ENCODE data around the gene CYP26C1. TPM values are rescaled to one million over a fixed set of nuclear protein-coding genes. Genes with fewer than 3 reads are reported as not detected.

CYP26C1 gene, protein sequence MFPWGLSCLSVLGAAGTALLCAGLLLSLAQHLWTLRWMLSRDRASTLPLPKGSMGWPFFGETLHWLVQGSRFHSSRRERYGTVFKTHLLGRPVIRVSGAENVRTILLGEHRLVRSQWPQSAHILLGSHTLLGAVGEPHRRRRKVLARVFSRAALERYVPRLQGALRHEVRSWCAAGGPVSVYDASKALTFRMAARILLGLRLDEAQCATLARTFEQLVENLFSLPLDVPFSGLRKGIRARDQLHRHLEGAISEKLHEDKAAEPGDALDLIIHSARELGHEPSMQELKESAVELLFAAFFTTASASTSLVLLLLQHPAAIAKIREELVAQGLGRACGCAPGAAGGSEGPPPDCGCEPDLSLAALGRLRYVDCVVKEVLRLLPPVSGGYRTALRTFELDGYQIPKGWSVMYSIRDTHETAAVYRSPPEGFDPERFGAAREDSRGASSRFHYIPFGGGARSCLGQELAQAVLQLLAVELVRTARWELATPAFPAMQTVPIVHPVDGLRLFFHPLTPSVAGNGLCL
- under 1 TPM in 1 of 3 donors, not detected in 2; 0.09 TPM for total RNA-seq
- total RNA-seq (2013) = 0.05 TPM

DNA sequence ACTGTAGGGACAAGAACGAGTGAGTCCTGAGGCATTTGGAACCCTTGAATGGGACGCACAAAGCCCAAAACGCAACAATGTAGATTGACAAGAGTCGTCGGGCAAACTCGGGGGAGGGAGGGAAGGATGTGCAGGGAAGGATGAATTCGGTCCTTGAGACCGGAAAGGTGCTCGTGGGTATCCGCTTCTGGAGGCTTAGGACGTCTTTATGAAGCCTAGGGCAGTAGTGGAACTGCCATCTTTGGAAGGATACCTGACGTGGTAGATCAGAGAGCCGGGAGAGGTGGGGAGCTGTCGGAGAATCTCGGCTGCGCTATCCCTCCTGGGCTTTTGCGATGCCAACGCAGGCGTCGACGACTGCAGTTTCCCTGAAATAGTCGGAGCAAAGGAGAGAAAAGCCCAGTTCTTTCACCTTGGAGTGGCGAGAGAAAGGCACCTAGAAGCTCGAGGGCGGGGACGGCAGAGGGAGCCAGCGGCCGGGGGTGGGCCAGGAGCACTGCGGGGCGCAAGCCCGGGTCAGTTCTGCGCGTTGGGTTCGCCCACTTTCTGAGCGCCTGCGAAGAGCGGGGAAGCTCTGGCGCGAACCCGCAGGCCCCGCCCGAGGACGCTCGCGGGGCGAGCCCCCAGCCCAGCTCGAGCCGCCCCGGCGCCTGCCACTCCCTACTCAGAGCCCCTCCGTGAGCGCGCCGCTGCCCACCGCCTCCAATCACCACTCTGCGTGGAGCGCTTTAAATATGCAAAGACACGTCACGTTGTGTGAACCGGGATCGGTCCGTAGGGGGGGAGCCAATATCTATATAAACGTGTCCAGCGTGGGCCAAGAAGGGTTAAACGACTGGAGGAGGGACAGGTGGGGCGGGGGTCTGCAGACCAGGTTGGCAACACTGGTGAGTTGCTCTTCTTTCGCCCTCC is at the start of gene CYP26C1:
Gene CYP26C1, plus strand, starts transcription at position 824 of the 912 bp plus-strand sequence. CDS start 466 bp downstream, outside the sequence.
- TF ChIP-seq, protein P1, sequence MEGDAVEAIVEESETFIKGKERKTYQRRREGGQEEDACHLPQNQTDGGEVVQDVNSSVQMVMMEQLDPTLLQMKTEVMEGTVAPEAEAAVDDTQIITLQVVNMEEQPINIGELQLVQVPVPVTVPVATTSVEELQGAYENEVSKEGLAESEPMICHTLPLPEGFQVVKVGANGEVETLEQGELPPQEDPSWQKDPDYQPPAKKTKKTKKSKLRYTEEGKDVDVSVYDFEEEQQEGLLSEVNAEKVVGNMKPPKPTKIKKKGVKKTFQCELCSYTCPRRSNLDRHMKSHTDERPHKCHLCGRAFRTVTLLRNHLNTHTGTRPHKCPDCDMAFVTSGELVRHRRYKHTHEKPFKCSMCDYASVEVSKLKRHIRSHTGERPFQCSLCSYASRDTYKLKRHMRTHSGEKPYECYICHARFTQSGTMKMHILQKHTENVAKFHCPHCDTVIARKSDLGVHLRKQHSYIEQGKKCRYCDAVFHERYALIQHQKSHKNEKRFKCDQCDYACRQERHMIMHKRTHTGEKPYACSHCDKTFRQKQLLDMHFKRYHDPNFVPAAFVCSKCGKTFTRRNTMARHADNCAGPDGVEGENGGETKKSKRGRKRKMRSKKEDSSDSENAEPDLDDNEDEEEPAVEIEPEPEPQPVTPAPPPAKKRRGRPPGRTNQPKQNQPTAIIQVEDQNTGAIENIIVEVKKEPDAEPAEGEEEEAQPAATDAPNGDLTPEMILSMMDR (IDR thresholded peaks at IDR 0.05) = no peak
- peaks cover 19% of the 10 kb centered on the region for H3K4me1 ChIP-seq (ENCODE audit: control insufficient read depth, insufficient read depth, low read length)
- WGBS (ENCODE audit: insufficient coverage) = 59% methylated on average over 67 of the region's 67 CpGs
- no peak within 1 kb of the TSS for H3K4me3 ChIP-seq (ENCODE audit: low read length)
- peaks cover 19 to 23% of the 10 kb centered on the region in 2 donors for H3K27me3 Mint-ChIP-seq (ENCODE audit: low read depth in 2 of 2)
- peaks cover 10% of the 10 kb centered on the region for H3K36me3 Mint-ChIP-seq
- H3K27ac ChIP-seq (ENCODE audit: low read length) = no peak within 1 kb of the TSS
- peaks cover 13 to 14% of the 10 kb centered on the region in 2 donors for H3K4me1 Mint-ChIP-seq
- peaks cover 3% of the 10 kb centered on the region for H3K36me3 ChIP-seq (ENCODE audit: control insufficient read depth, insufficient read depth, low read length)
- no peaks in the 10 kb centered on the region for H3K9me3 Mint-ChIP-seq
- H3K27ac Mint-ChIP-seq = no peak within 1 kb of the TSS
- peak within 1 kb of the TSS; percentile 47 for H3K4me3 Mint-ChIP-seq
- no peaks in the 10 kb centered on the region for H3K9me3 ChIP-seq (ENCODE audit: control insufficient read depth, insufficient read depth, low read length)
- intact Hi-C loops (cut with micrococcal nuclease) = no loop called here
- H3K27me3 ChIP-seq (ENCODE audit: control insufficient read depth, insufficient read depth, low read length) = peaks cover 7% of the 10 kb centered on the region
- ATAC-seq (no peak), DNase-seq (no peak)

DNA sequence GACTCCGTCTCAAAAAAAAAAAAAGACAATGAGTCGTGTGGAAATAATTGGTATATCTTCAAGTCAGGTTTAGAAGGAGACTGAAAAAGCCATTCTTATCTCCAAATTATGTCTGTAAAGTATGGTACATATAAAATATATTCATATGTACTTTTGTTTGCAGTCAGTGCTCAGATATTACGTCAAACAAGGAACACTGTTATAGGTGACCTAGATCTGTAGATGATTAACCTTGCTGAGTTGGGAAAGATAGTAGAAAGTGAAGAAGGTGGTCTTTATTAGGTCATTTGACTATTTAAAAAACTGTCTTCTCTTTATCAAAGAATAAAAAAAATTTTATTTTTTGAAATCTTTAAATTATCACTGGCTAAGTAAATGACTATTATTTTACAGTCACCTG is 44.9 kb upstream of the CYP26C1 start:
- Histone ChIP-seq H3K4me3 (ENCODE audit: low read length) (no peak overlapping the region), H3K9me3 (ENCODE audit: control insufficient read depth, insufficient read depth, low read length) (no peaks in the 10 kb centered on the region), H3K27me3 (ENCODE audit: control insufficient read depth, insufficient read depth, low read length) (no peaks in the 10 kb centered on the region), H3K4me1 (ENCODE audit: control insufficient read depth, insufficient read depth, low read length) (no peaks in the 10 kb centered on the region), H3K36me3 (ENCODE audit: control insufficient read depth, insufficient read depth, low read length) (peaks cover 7% of the 10 kb centered on the region), H3K27ac (ENCODE audit: low read length) (no peak overlapping the region)
- TF ChIP-seq, protein P1 (IDR thresholded peaks at IDR 0.05) = no peak
- H3K4me1 Mint-ChIP-seq = no peaks in the 10 kb centered on the region
- ATAC-seq (no peak), DNase-seq (no peak)
- H3K27ac Mint-ChIP-seq = no peak overlapping the region
- H3K36me3 Mint-ChIP-seq = peaks cover 12% of the 10 kb centered on the region
- no peak overlapping the region for H3K4me3 Mint-ChIP-seq
- intact Hi-C loops (cut with micrococcal nuclease) = no loop called here
- WGBS (ENCODE audit: insufficient coverage) = 94% methylated on average over 2 of the region's 3 CpGs
- no peaks in the 10 kb centered on the region for H3K9me3 Mint-ChIP-seq
- H3K27me3 Mint-ChIP-seq (ENCODE audit: low read depth in 2 of 2) = no peaks in the 10 kb centered on the region

DNA sequence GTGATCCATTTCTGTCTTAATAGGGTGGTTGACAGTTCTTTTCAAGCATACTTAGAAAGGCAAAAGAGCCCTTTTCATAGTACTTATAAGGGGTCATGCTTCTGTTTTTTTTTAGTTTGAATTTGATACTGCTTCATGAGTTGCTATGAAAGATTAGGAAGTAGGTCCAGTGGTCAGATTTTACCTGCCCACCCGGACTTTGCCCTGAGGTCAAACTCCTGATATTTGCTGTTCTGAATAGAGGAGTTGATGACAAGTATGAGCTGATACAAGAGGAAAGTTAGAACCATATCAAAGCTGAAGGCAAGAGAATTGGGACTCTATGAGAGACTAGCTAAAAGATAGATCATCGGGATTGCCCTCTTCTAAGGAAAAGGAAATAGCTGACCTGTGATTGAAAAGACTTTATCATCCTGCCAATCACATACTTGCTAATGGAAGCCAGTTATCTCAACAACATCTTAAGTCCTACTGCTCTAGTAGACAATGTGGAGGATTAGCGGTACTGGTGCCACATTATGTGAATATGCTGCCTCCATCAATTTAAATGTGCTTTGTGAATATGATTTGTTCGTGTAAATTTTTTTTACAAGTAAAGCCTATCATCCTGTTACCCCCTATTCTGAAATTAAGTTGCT is 37.5 kb upstream of the CYP26C1 start:
- WGBS (ENCODE audit: insufficient coverage) = 96% methylated on average over 2 of the region's 4 CpGs
- intact Hi-C loops (cut with micrococcal nuclease) = no loop called here
- H3K9me3 Mint-ChIP-seq = no peaks in the 10 kb centered on the region

More for the DNA sequence above, 37.5 kb upstream of the CYP26C1 start:
- no peaks in the 10 kb centered on the region for H3K4me1 ChIP-seq (ENCODE audit: control insufficient read depth, insufficient read depth, low read length)
- TF ChIP-seq, protein P1 (IDR thresholded peaks at IDR 0.05) = no peak
- H3K4me3 Mint-ChIP-seq = no peak overlapping the region
- H3K27me3 Mint-ChIP-seq (ENCODE audit: low read depth in 2 of 2) = no peaks in the 10 kb centered on the region
- peaks cover 10% of the 10 kb centered on the region for H3K36me3 Mint-ChIP-seq
- H3K27me3 ChIP-seq (ENCODE audit: control insufficient read depth, insufficient read depth, low read length) = no peaks in the 10 kb centered on the region
- H3K4me1 Mint-ChIP-seq = no peaks in the 10 kb centered on the region
- no peaks in the 10 kb centered on the region for H3K36me3 ChIP-seq (ENCODE audit: control insufficient read depth, insufficient read depth, low read length)
- H3K27ac ChIP-seq (ENCODE audit: low read length) = no peak overlapping the region
- ATAC-seq = no peak
- no peak overlapping the region for H3K27ac Mint-ChIP-seq
- no peak for DNase-seq
- H3K9me3 ChIP-seq (ENCODE audit: control insufficient read depth, insufficient read depth, low read length) = no peaks in the 10 kb centered on the region
- no peak overlapping the region for H3K4me3 ChIP-seq (ENCODE audit: low read length)
